ENCODE measurements around the gene TULP4. TPM values are rescaled to one million over a fixed set of nuclear protein-coding genes. Genes with fewer than 3 reads are reported as not detected.

TULP4 gene
- 8.0 and 8.4 TPM in 2 replicates for polyA plus RNA-seq (2011; rRNA removed)
- 56.5 and 64.5 TPM in 2 replicates for polyA minus RNA-seq (2011; rRNA and poly(A)+ RNA removed)

- no peak for TF ChIP-seq CTCF (IDR thresholded peaks at IDR 0.05; ENCODE audit: insufficient read depth, low read depth, low read length)
- no peak within 1 kb of the TSS for H3K4me3 ChIP-seq (ENCODE audit: low read depth, low read length)
- POLR2A ChIA-PET = no interaction called here
- H3K27me3 ChIP-seq (ENCODE audit: control insufficient read depth, insufficient read depth, low read length) = no peaks in the 10 kb centered on the region
- no peak for DNase-seq (ENCODE audit: low read depth)
- H3K36me3 ChIP-seq (ENCODE audit: control insufficient read depth, insufficient read depth, low read length) = peaks cover 2% of the 10 kb centered on the region; the same call in 1 of the 2 replicates
- CTCF ChIA-PET = no interaction called here
Observed at GRCh38 chr6:158312165-158312564, at the start of gene TULP4. TULP4 (plus strand) TSS chr6:158312465; CDS start chr6:158314017, 1,552 bp downstream.

- POLR2A ChIA-PET = no interaction called here
- CTCF ChIA-PET = interaction anchor here (1.1 to 1.2 kb wide), 2 partner anchors 8 to 15 kb away, joined by 3 read pairs; no protein-coding TSS in a partner anchor
- Histone ChIP-seq H3K4me3 (ENCODE audit: low read depth, low read length) (no peak overlapping the region), H3K36me3 (ENCODE audit: control insufficient read depth, insufficient read depth, low read length) (no peaks in the 10 kb centered on the region), H3K27me3 (ENCODE audit: control insufficient read depth, insufficient read depth, low read length) (no peaks in the 10 kb centered on the region)
- no peak for TF ChIP-seq CTCF (IDR thresholded peaks at IDR 0.05; ENCODE audit: insufficient read depth, low read depth, low read length)
- DNase-seq (ENCODE audit: low read depth) = no peak
Observed at GRCh38 chr6:158262755-158263154, 49.5 kb upstream of the TULP4 start.

GRCh38 chr6:158264180-158264579 is 48.1 kb upstream of the TULP4 start:
- CTCF ChIA-PET = interaction anchor here (0.6 to 2.0 kb wide), 3 partner anchors 11 to 15 kb away, joined by 3 to 7 read pairs (median 4); no protein-coding TSS in a partner anchor
- DNase-seq (ENCODE audit: low read depth) = no peak
- no peak for TF ChIP-seq CTCF (IDR thresholded peaks at IDR 0.05; ENCODE audit: insufficient read depth, low read depth, low read length)
- Histone ChIP-seq H3K4me3 (ENCODE audit: low read depth, low read length) (no peak overlapping the region), H3K27me3 (ENCODE audit: control insufficient read depth, insufficient read depth, low read length) (no peaks in the 10 kb centered on the region), H3K36me3 (ENCODE audit: control insufficient read depth, insufficient read depth, low read length) (no peaks in the 10 kb centered on the region)
- POLR2A ChIA-PET = no interaction called here

- no peak for TF ChIP-seq CTCF (IDR thresholded peaks at IDR 0.05; ENCODE audit: insufficient read depth, low read depth, low read length)
- Histone ChIP-seq H3K4me3 (ENCODE audit: low read depth, low read length) (no peak overlapping the region), H3K36me3 (ENCODE audit: control insufficient read depth, insufficient read depth, low read length) (no peaks in the 10 kb centered on the region), H3K27me3 (ENCODE audit: control insufficient read depth, insufficient read depth, low read length) (no peaks in the 10 kb centered on the region)
- ChIA-PET CTCF (no interaction called here), POLR2A (no interaction called here)
- no peak for DNase-seq (ENCODE audit: low read depth)
Observed at GRCh38 chr6:158266131-158266530, 46.1 kb upstream of the TULP4 start.

- Histone ChIP-seq H3K36me3 (ENCODE audit: control insufficient read depth, insufficient read depth, low read length) (no peaks in the 10 kb centered on the region), H3K27me3 (ENCODE audit: control insufficient read depth, insufficient read depth, low read length) (no peaks in the 10 kb centered on the region), H3K4me3 (ENCODE audit: low read depth, low read length) (no peak overlapping the region)
- ChIA-PET POLR2A (no interaction called here), CTCF (no interaction called here)
- no peak for TF ChIP-seq CTCF (IDR thresholded peaks at IDR 0.05; ENCODE audit: insufficient read depth, low read depth, low read length)
- DNase-seq (ENCODE audit: low read depth) = no peak
Observed at GRCh38 chr6:158268361-158269147, 43.7 kb upstream of the TULP4 start.

All from BJ (cell line).